ENCODE results near the gene SLC6A3.
"Not testable (repeated sequence)": the region's sequence is repeated elsewhere in the genome, so short reads cannot be mapped to it uniquely, and the experiment has no call there.

SLC6A3 gene

DNA sequence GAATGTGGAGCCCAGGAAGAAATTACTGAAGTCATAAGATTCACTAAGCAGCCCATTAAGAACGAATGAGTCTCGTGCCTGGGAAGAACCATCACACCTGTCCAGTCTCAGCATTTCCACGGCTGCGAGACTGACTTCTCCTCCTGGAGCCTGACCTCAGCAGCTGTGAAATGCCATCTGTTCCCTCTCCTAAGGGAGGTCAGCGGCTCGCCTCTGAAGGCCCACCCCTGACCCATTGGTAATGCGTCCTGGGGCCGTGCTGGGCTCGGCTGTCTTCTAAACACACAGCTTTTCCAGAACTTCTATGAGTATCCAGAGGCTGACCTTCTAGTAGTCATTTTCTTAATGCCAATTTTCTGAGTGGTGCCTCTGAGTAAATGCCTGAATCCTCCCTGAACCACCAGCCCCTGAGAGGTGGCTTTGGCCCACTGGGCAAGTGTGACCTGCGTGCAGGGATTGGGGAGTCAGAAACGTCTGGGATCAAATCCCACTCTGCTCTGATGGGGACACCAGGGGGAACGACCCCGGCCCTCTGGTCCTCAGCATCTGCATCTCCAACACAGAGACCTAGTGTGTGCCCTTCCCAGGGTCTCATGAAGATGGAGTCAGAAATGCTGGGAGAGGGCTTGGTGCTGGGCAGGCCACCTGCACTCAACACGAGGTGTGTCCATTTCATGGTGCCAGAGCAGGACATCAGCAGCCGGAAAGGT, 5.7 kb downstream of the SLC6A3 start:
- DNase-seq = no peak

GRCh38 chr5:1438871-1439270, 6.4 kb downstream of the SLC6A3 start:
- DNase-seq = no peak

DNA sequence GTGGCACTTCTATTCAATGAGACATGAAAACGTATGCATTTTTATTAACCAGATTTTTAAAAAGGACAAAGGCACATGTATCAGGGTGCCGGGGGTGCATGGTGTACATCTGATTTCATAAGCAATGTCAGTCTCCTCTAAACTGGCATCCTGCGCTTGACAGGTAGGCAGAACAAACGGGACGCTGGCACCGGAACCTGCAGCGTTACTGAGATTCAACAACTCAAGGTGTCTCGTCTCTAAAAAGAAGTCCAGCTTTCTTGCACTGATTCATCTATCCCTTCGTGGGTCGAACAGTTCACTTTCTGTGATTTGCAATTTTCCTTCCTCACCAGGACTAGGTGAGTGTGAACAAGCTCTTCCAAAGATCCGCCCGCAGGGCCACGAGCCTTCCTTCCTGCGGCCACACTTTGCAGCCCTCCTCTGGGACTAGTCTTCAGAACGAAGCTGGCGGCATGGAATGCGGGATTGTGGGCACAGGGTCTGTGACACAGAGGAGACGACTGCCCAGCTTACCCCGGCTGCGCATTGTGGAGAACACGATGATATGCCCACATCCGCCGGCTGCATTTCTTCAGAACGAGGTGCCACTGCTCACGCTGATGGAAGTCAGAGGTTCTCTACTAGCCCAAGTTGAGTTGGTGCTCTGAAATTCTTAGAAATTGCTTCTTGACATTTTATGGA, 7.2 kb downstream of the SLC6A3 start:
- DNase-seq = no peak

DNA sequence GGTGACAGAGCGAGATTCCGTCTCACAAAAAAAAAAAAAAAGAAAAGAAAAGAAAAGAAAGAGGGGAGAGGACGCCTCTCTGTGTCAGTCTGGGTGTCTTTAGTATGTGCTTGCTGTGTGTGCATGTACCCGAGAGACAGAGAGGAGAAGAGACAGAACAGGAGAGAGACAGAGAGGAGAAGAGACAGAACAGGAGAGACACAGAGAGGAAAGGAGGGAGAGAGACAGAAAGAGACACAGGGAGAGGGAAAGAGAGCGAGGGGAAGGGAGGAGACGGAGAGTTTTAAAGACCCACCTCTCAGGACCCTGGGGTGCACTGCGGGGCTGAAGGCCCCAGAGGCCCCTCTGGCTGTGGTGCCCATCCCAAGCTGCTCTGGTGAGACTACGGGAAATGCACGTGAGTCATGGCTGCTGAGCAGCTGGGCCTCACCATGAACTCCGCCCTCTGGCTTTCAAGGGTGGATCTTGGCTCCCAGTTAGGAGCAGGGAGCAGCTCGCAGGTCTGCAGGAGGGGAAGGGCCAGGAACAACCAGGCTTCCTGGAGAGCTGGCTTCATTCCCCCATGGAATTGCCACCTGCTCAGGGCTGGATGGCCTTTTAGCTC, 7.9 kb downstream of the SLC6A3 start:
- DNase-seq = no peak

DNA sequence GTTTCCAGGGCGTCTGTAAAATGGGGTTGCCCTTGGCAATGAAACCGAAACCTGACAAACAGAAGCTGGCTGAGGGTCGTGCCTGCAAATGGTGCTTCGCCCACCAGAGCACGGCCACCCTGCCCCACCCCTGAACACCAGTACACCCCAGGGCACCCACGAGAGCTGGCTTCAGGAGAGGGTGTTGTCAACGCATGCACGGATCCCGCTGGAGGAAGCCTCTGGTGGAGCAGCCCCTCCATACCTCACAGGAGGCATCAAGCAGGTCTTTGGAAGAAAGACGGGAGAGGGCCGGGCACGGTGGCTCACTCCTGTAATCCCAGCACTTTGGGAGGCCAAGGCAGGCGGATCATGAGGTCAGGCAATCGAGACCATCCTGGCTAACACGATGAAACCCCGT, 8.6 kb downstream of the SLC6A3 start:
- no peak for DNase-seq

DNA sequence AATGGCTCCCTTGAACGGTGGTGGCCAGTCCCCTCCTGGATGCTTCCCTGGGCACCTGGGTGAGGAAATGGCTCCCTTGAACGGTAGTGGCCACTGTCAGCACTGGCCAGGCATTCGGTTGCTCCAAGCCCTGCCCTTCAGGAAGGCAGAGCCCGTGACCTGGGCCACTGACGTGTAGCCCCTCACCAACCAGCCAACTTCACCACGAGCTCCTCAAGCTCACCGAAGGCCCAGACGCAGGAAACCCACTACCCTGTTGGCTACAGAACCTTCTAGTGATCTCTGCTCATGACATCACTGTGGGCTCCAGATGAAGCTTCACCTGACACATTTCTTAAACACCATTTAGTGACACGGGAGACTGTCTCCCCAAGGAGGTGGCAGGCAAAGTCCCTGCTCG, 9.2 kb downstream of the SLC6A3 start:
- DNase-seq = no peak

GRCh38 chr5:1435369-1435768, 9.9 kb downstream of the SLC6A3 start:
- DNase-seq = no peak

GRCh38 chr5:1432296-1432695, 12.9 kb downstream of the SLC6A3 start:
- no peak for DNase-seq

- no peak for DNase-seq
Observed at GRCh38 chr5:1431896-1432295, 13.3 kb downstream of the SLC6A3 start.

DNA sequence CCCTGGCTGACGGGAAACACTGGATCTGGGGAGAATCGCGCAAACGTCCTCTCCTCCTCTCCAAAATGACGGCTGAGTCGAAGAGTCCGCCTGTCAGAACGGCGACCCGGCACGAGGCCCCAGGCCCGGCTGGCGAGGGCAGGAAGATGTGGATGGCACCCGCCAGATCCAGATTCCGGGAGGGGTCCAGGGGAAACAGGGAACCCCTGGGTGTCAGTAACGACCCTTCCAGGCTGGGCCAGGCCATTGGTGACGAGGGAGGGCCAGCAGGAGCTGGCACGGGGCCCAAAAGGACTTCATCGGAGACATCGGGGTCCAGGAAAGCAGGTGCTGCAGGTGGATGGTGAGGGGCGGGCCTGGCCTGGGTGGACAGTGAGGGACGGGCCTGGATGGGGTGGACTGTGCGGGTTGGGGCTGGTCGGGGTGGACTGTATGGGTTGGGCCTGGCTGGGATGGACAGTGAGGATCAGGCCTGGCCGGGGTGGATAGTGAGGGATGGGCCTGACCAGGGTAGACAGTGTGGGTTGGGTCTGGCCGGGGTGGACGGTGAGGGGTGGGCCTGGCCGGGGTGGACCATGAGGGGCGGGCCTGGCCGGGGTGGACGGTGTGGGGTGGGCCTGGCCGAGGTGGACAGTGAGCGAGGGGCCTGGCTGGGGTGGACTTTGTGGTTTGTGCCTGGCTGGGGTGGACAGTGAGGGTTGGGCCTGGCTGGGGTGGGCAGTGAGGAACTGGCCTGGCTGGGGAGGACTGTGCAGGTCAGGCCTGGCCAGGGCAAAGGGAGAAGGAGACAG, 14.0 kb downstream of the SLC6A3 start:
- no peak for DNase-seq

DNA sequence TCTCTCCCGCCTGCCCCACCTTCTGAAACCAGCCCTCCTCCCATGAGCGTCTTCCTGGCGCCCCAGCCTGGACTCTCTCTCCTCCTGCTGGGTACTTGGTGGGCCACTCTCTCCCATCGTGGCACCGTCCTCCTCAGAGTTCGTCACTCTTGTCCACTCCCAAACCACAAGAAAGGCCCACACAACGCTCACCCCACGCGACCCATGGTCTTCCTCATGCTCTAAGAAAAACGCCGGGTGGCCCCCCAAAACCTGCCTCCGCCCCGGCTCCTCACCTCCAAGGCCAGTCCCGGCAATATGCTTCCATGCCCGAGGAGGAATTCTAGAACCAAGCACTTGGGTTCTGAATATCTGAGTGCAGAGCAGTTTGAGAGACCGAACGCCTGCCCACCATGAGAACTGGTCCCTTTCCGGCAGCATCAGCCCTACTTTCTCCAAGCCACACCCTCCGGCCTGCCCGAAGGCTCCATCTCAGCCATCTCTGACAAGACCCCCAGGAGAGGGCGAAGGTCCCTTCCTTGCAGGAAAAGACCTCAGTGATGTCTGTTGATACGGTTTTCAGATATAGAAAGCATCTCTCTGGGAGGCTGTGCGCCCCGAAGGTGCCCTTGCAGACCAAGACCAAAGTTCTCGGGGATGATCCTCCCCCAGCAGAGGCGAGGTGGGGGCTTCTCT, 15.0 kb downstream of the SLC6A3 start:
- peak; percentile 3 for DNase-seq

GRCh38 chr5:1429496-1429895, 15.7 kb downstream of the SLC6A3 start:
- DNase-seq = peak; percentile 4

DNA sequence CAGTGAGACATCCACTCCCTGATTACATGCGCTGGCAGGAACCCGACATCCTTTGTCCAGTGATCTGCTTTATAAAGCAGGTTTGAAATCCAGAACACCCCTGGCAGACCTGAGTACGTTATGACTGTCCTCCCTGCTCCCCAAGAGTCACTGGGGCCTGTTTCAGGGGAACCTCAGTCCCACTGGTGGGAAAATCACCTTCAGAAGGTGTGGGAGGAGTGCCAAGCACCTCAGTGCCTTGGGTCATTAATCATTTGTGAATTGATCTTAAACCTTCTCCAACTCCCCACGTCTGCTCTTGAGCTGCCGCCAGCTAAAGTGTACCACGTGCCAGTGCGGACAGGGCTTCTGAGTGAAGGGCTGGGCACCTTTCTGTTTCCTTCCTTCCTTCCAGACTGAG, 16.2 kb downstream of the SLC6A3 start:
- DNase-seq = no peak

DNA sequence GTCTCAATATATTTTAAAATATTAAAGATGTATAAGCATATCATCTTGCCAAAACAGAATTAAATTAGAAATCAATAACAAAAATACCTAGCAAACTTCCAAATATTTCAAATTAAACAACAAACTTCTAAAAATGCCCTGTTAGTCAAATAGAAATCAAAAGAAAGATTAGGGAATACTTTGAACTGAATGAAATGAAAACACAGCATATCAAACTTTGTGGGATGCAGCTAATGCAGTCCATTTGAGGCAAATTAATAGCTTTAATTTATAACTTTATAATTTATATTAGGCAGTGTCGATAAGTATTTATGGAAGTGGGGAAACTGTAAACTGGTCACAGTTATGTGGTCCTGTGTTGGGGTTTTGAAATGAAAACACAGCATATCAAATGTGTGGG, 17.1 kb downstream of the SLC6A3 start:
- no peak for DNase-seq

DNA sequence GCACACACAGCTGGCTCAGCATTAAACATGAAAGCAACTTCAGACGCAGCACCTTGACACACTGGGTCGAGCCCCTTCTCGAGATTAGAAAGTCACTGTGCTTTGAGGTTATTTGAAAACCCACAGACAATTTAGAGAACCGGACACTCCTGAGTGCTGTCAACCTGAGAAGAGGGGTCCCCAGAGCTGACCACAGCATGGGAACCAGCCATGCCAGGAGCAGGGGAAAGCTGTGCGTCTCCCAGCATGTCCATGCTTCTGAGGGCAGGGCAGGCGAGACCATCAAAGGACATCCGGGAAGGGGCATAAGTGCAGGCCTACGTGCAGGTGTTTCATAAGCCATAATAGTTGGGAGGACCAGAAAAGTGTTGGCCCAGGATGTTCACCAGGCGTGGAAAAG, 20.5 kb downstream of the SLC6A3 start:
- no peak for DNase-seq

DNA sequence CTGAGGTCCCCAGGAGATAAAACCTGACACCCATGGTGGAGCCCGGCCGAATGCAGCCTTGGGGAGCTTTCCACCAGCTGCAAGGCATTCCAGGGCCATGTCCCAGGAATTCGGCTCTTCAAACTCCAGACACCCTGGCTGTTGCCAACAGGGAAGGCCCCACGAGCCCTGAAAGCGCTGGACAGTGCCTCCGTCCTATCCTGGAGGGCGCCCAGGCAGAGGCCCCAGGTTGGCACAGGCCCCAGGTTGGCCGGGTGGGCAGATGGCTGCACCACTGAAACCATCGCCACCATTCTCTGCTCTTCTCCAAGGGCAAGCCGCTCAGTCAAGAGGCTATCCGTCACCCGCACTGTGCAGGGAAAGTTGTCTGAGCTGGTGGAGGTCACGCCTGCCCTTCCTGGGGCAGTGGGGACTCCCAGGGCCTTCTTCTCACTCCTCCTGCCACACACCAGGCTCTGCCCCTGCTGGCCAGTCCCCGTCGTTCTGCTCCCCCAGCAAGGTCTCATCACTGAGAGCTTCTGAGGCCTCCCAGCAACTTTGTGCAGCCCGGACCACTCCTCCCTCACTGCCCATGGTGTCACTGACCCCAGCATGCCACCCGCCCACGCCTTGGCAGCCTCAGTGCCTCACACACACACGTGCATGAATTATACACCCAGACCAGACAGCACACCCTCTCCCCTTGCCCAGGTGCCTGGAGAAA, 21.2 kb downstream of the SLC6A3 start:
- DNase-seq = peak; percentile 19

DNA sequence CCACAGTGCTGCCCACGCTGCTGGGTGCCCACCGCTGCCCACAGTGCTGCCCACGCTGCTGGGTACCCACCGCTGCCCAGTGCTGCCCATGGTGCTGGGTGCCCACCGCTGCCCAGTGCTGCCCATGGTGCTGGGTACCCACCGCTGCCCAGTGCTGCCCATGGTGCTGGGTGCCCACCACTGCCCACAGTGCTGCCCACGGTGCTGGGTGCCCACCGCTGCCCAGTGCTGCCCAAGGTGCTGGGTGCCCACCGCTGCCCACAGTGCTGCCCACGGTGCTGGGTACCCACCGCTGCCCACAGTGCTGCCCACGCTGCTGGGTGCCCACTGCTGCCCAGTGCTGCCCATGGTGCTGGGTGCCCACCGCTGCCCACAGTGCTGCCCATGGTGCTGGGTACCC, 22.7 kb downstream of the SLC6A3 start:
- DNase-seq = not testable (repeated sequence)

DNA sequence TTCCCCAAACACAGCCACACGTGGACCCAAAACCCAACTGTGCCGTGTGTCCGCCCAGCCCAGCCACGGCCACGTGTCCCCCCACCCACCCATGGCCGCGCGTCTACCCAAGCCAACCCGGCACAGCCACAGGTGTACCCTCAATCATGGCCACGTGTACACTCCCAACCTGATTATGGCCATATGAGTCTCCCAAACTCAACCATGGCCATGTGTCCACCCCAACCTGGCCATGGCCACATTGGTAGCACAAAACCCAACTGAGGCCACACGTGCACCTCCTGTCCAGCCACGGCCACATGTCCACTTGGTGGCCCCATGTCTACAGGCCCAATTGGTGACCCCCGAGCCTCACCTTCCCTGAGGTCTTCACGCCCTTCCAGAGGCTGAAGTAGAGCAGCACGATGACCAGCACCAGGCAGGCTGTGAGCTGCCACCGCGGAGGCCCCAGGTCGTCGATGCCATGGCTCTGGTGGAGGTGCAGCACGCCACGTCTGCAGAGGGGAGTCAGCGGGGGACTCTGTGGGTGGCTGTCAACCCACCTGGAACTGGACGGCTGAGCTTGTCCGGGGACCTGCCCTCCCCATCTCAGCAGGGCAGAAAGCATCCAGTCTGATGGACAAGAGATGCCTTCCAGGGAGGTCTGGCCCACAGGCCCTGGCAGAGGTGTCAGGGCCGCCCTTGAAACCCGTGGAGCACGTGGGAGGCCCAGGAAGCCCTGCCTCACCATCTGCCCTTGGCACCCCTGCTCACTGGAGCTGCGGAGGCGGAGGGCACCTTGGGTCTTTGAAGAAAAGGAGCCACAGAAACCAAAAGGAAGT, 23.5 kb downstream of the SLC6A3 start:
- no peak for DNase-seq

DNA sequence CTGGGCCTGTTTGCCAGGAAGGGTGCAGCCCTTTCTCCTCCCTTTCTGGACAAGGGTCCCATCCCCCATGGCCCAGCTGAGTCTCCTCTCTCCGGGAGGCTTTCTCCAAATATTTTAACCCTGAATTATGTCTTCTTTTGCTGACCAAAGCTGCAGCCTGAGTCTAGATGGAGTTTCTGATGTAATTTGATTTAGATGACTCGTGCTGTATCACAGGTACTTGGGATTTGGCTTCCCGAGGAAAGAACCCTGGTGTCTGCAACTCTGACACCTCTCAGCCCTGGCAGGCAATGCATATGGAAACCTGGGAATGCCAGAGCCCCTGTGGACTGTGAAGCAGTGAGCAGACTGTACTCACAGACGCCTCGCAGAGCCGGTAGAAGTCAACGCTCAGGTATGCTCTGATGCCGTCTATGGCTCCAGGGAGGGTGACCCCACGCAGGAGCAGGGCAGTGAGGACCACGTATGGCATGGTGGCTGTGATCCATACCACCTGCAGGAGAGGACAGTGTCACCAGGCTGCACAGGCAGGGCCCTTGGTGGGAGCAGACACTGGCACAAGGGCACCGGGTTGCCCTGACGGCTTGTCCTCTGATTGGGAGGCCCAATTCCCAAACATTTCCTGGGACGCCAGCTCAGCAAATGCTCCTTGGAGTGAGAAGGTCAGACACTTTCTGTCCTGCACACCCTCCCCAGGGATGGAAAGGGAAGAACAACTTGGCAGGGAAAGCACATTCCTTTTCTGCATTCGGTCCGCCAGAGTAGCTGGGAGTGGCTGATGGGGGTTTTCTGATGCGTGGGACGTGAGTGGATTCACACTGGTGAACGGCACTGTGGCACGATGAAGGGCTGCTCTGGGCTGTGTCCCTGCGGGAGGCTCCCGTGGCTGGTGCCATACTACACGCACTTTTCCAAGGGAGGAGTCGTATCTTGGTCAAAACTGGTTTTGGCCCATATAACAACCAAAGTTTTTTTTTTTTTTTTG, 24.7 kb downstream of the SLC6A3 start:
- no peak for DNase-seq
